ENCODE data around the gene APLP2.

The APLP2 gene

GRCh38 chr11:130150790-130151189 lies 81.1 kb downstream of the APLP2 start:
- no peaks in the 10 kb centered on the region for H3K27me3 ChIP-seq (ENCODE audit: low read depth, low read length)
- no peaks in the 10 kb centered on the region for H3K9me3 ChIP-seq (ENCODE audit: control insufficient read depth in 1 of 2, low read length in 2 of 2)
- peaks cover 6 to 12% of the 10 kb centered on the region in 2 donors for H3K4me1 ChIP-seq (ENCODE audit: control insufficient read depth in 1 of 2, insufficient read depth in 2 of 2, low read length in 2 of 2)
- H3K36me3 ChIP-seq (ENCODE audit: control insufficient read depth in 1 of 2, insufficient read depth in 2 of 2, low read length in 2 of 2) = peaks cover 0 to 4% of the 10 kb centered on the region in 2 donors
- H3K4me3 ChIP-seq (ENCODE audit: low read depth in 1 of 2, low read length in 2 of 2) = no peak overlapping the region
- H3K27ac ChIP-seq (ENCODE audit: low read length) = no peak overlapping the region

GRCh38 chr11:130151196-130151595 lies 81.5 kb downstream of the APLP2 start:
- Histone ChIP-seq H3K27ac (ENCODE audit: low read length) (no peak overlapping the region), H3K9me3 (ENCODE audit: control insufficient read depth in 1 of 2, low read length in 2 of 2) (no peaks in the 10 kb centered on the region), H3K36me3 (ENCODE audit: control insufficient read depth in 1 of 2, insufficient read depth in 2 of 2, low read length in 2 of 2) (peaks cover 0 to 4% of the 10 kb centered on the region in 2 donors), H3K4me3 (ENCODE audit: low read depth in 1 of 2, low read length in 2 of 2) (no peak overlapping the region), H3K27me3 (ENCODE audit: low read depth, low read length) (no peaks in the 10 kb centered on the region), H3K4me1 (ENCODE audit: control insufficient read depth in 1 of 2, insufficient read depth in 2 of 2, low read length in 2 of 2) (peaks cover 2 to 8% of the 10 kb centered on the region in 2 donors)

- H3K27me3 ChIP-seq (ENCODE audit: low read depth, low read length) = no peaks in the 10 kb centered on the region
- H3K4me3 ChIP-seq (ENCODE audit: low read depth in 1 of 2, low read length in 2 of 2) = no peak overlapping the region
- H3K9me3 ChIP-seq (ENCODE audit: control insufficient read depth in 1 of 2, low read length in 2 of 2) = no peaks in the 10 kb centered on the region
- no peaks in the 10 kb centered on the region for H3K36me3 ChIP-seq (ENCODE audit: control insufficient read depth in 1 of 2, insufficient read depth in 2 of 2, low read length in 2 of 2)
- peaks cover 0 to 5% of the 10 kb centered on the region in 2 donors for H3K4me1 ChIP-seq (ENCODE audit: control insufficient read depth in 1 of 2, insufficient read depth in 2 of 2, low read length in 2 of 2)
- H3K27ac ChIP-seq (ENCODE audit: low read length) = no peak overlapping the region
These were observed 86.7 kb downstream of the APLP2 start for GRCh38 chr11:130156108-130157022.

DNA sequence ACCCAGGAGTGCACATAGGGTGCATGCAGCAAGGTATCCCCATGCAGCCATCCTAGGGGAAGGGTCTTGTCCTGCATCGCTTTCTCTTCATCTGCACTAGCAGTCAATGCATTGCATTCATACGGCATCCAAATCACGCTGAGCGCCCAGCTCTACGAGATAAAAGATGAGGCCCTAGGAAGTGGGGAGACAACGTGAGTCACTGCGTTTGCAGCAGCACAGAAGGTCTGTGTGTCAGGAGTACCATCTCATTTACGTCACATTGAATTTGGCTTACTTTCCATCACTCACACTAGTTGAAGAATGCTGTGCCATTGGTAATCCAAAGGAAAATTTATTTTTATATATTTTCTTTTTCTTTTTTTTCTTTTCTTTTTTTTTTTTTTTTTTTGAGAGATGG lies 87.4 kb downstream of the APLP2 start:
- Histone ChIP-seq H3K4me3 (ENCODE audit: low read depth in 1 of 2, low read length in 2 of 2) (no peak overlapping the region), H3K4me1 (ENCODE audit: control insufficient read depth in 1 of 2, insufficient read depth in 2 of 2, low read length in 2 of 2) (peaks cover 0 to 5% of the 10 kb centered on the region in 2 donors), H3K27ac (ENCODE audit: low read length) (no peak overlapping the region), H3K36me3 (ENCODE audit: control insufficient read depth in 1 of 2, insufficient read depth in 2 of 2, low read length in 2 of 2) (no peaks in the 10 kb centered on the region), H3K9me3 (ENCODE audit: control insufficient read depth in 1 of 2, low read length in 2 of 2) (no peaks in the 10 kb centered on the region), H3K27me3 (ENCODE audit: low read depth, low read length) (no peaks in the 10 kb centered on the region)

DNA sequence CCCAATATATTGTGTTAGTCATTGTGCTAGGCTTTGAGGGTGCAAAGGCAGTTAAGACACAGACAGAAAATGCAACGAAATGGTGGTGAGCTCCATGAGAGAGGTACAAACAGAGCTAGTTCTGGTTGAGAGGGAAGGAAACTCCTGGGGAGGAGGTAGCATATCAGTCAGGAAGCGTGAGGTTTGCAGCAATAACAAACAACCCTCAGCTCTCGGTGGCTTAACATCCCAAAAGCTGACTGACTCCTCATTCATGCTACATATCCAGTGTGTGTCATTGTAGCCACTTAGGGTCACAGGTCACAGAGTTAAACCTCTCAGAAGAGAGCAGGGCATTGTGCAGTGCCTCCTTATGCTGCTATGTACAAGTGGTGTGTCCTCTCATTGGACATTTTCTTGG lies 88.1 kb downstream of the APLP2 start:
- Histone ChIP-seq H3K4me1 (ENCODE audit: control insufficient read depth in 1 of 2, insufficient read depth in 2 of 2, low read length in 2 of 2) (peaks cover 0 to 5% of the 10 kb centered on the region in 2 donors), H3K27ac (ENCODE audit: low read length) (no peak overlapping the region), H3K27me3 (ENCODE audit: low read depth, low read length) (no peaks in the 10 kb centered on the region), H3K36me3 (ENCODE audit: control insufficient read depth in 1 of 2, insufficient read depth in 2 of 2, low read length in 2 of 2) (no peaks in the 10 kb centered on the region), H3K9me3 (ENCODE audit: control insufficient read depth in 1 of 2, low read length in 2 of 2) (no peaks in the 10 kb centered on the region), H3K4me3 (ENCODE audit: low read depth in 1 of 2, low read length in 2 of 2) (no peak overlapping the region)

DNA sequence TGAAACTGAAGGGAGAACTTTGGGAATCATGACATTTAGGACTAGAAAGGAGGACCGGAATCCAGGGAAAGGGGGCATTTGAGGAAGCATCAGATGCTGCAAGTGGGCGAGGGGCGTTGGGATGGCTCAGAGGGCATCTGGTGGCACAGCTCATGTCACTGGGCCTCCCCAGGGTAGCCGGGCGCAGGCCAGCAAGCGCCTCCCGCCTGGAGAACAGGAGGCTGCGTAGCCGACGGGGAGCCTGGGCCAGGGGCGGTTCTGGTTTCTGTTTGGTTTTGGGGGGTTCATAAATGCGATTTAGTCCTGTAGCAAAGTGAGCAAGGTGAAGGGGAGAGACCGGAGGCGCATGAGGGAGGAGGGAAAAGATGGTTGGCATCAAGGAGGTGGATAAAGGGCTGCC lies 89.4 kb downstream of the APLP2 start:
- Histone ChIP-seq H3K4me1 (ENCODE audit: control insufficient read depth in 1 of 2, insufficient read depth in 2 of 2, low read length in 2 of 2) (peaks cover 0 to 5% of the 10 kb centered on the region in 2 donors), H3K4me3 (ENCODE audit: low read depth in 1 of 2, low read length in 2 of 2) (no peak overlapping the region), H3K36me3 (ENCODE audit: control insufficient read depth in 1 of 2, insufficient read depth in 2 of 2, low read length in 2 of 2) (no peaks in the 10 kb centered on the region), H3K27me3 (ENCODE audit: low read depth, low read length) (no peaks in the 10 kb centered on the region), H3K9me3 (ENCODE audit: control insufficient read depth in 1 of 2, low read length in 2 of 2) (no peaks in the 10 kb centered on the region), H3K27ac (ENCODE audit: low read length) (no peak overlapping the region)

DNA sequence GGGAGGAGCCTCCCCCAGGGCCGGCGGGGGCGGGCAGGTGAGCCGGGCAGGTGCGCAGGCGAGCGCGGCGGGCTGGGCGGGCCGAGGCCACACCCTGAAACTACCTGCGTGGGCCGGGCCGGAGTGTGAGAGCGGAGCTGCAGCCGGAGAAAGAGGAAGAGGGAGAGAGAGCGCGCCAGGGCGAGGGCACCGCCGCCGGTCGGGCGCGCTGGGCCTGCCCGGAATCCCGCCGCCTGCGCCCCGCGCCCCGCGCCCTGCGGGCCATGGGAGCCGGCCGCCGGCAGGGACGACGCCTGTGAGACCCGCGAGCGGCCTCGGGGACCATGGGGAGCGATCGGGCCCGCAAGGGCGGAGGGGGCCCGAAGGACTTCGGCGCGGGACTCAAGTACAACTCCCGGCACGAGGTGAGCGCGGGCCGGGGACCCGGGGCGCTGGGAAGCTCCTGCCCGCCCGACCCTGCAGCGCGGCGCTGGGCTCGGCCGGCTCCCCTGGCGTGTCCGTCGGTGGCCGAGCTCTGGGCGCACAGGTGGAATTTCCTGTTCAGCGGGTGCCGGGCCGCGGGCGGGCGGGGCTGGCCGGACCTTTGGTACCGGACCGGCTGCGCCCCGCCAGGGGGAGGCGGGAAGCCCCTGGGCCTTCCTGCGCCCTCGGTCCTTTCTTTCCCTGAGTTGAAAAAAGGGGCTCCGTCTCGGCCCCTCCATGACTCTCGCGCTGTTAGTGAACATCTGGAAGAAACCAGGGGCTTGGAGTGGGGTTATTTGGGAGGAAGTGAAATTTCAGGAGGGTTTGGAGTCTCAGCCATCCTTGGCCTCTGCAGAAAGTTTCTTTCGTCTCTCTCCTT lies 90.2 kb downstream of the APLP2 start, which contains the start of gene ST14:
Gene ST14 (plus strand): TSS at position 126 of the 841 bp plus-strand sequence. CDS start 198 bp downstream, at position 324.
- Histone ChIP-seq H3K27ac (ENCODE audit: low read length) (peak within 1 kb of the TSS; percentile 90), H3K9me3 (ENCODE audit: control insufficient read depth in 1 of 2, low read length in 2 of 2) (no peaks in the 10 kb centered on the region), H3K4me3 (ENCODE audit: low read depth in 1 of 2, low read length in 2 of 2) (peak within 1 kb of the TSS; percentile 57 to 60), H3K27me3 (ENCODE audit: low read depth, low read length) (no peaks in the 10 kb centered on the region), H3K4me1 (ENCODE audit: control insufficient read depth in 1 of 2, insufficient read depth in 2 of 2, low read length in 2 of 2) (peaks cover 0 to 5% of the 10 kb centered on the region in 2 donors), H3K36me3 (ENCODE audit: control insufficient read depth in 1 of 2, insufficient read depth in 2 of 2, low read length in 2 of 2) (no peaks in the 10 kb centered on the region)

DNA sequence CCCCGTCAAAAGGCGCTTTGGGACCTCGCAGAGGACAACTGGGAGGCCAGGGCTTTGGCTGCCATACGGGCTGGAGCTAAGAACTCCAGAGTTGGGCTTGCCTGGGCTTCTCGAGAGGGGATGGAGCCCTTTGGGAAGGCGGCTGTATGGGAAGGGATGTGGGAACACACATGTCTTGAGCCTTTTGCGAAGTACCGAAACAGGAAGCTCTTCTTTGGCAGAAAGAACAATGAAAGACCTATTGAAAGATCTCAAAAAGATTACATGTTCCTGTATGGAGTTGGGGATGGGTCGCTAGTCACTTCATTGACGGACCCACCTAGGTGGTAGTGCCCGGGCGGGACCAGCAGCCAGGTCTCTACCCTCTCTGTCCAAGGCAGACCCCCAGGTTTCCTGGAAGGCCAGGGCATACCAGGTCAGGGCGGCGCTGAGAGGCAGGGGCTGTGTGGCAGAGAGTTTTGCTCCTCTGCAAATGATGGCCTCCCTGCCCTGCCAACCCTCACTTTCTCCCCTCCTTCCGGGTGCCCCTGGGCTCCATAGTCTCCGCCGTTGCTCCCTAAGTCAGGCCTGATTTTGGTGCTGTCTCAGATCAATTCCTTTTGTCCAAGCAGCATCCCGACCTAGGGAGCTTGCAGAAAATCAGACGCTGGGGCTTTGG lies 90.9 kb downstream of the APLP2 start:
- no peaks in the 10 kb centered on the region for H3K36me3 ChIP-seq (ENCODE audit: control insufficient read depth in 1 of 2, insufficient read depth in 2 of 2, low read length in 2 of 2)
- H3K27me3 ChIP-seq (ENCODE audit: low read depth, low read length) = no peaks in the 10 kb centered on the region
- peak overlapping the region; percentile 57 to 60 for H3K4me3 ChIP-seq (ENCODE audit: low read depth in 1 of 2, low read length in 2 of 2)
- H3K4me1 ChIP-seq (ENCODE audit: control insufficient read depth in 1 of 2, insufficient read depth in 2 of 2, low read length in 2 of 2) = peaks cover 0 to 5% of the 10 kb centered on the region in 2 donors
- peak overlapping the region; percentile 90 for H3K27ac ChIP-seq (ENCODE audit: low read length)
- H3K9me3 ChIP-seq (ENCODE audit: control insufficient read depth in 1 of 2, low read length in 2 of 2) = no peaks in the 10 kb centered on the region

DNA sequence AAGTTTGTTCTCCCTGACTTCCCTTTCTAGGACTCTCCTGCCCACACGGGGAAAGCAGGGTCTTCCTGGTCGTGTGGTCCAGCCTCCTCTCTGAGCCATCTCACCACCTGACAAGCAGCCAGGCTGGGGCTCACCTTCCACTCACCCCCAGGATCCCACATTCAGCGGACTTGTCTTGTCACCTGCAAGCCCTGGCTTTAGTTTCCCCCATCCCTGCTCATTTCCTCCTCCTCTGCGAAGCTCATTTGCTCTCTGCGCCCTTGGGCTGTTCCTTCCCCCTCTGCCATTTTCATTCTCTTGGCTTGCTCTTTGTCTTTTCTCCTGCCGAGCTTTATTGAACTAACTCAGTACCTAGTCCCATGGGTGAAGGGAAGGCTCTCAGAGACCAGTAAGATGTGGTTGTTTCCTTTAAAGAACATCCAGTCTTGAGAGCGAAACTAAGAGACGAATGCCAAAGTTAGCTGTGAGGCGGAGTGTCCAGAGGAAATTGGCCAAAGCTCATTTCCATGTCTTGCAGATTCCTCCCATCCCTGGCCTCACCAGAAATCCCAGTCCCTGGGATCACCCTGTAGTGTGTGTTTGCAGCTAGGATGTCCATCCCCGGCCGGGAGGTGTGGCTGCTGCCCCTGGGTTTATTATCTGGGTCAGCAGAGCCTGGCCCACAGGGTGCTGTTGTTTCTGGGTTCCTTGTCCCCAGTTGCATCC lies 91.9 kb downstream of the APLP2 start:
- Histone ChIP-seq H3K9me3 (ENCODE audit: control insufficient read depth in 1 of 2, low read length in 2 of 2) (no peaks in the 10 kb centered on the region), H3K36me3 (ENCODE audit: control insufficient read depth in 1 of 2, insufficient read depth in 2 of 2, low read length in 2 of 2) (no peaks in the 10 kb centered on the region), H3K4me3 (ENCODE audit: low read depth in 1 of 2, low read length in 2 of 2) (peak overlapping the region in 1 of 2 donors; percentile 60), H3K27ac (ENCODE audit: low read length) (peak overlapping the region; percentile 90), H3K4me1 (ENCODE audit: control insufficient read depth in 1 of 2, insufficient read depth in 2 of 2, low read length in 2 of 2) (peaks cover 0 to 5% of the 10 kb centered on the region in 2 donors), H3K27me3 (ENCODE audit: low read depth, low read length) (no peaks in the 10 kb centered on the region)

GRCh38 chr11:130162733-130163132 lies 93.0 kb downstream of the APLP2 start:
- peaks cover 0 to 5% of the 10 kb centered on the region in 2 donors for H3K4me1 ChIP-seq (ENCODE audit: control insufficient read depth in 1 of 2, insufficient read depth in 2 of 2, low read length in 2 of 2)
- H3K27me3 ChIP-seq (ENCODE audit: low read depth, low read length) = no peaks in the 10 kb centered on the region
- H3K27ac ChIP-seq (ENCODE audit: low read length) = no peak overlapping the region
- H3K9me3 ChIP-seq (ENCODE audit: control insufficient read depth in 1 of 2, low read length in 2 of 2) = no peaks in the 10 kb centered on the region
- H3K36me3 ChIP-seq (ENCODE audit: control insufficient read depth in 1 of 2, insufficient read depth in 2 of 2, low read length in 2 of 2) = no peaks in the 10 kb centered on the region
- no peak overlapping the region for H3K4me3 ChIP-seq (ENCODE audit: low read depth in 1 of 2, low read length in 2 of 2)

Data from muscle layer of duodenum (tissue), 2 donors.